Hepatic stellate cell (primary cell): ENCODE results near the gene PRAMEF12.
"Not testable (repeated sequence)": the region's sequence is repeated elsewhere in the genome, so short reads cannot be mapped to it uniquely, and the experiment has no call there.

Experiments
- DNase-seq: peaks from one replicate; pipeline ENCODE4 v3.0.0; 2011; ENCODE audit warnings: low spot score

Gene PRAMEF12

DNA sequence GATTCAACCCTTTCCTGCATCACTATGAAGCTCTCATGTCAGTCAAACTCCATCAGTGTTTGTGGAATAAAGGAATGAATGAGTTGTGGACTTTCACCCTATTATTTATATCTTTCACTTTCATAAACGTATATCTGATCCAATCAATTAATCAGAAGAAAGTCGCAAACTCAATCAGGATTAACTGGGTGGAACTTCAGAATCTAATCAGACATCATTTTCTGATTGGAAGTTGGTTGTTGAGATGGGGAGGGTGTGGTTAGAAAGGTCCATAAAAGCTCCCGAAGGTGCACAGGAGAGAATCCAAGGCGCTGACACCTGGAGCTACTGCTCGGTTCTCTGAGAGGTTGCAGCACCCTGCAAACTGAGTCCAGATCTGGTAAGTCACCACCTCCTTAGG is at the start of gene PRAMEF12:
PRAMEF12 (plus strand) TSS at position 301 of the 400 bp plus-strand sequence. CDS start 1,130 bp downstream, outside the sequence.
- no peak for DNase-seq

DNA sequence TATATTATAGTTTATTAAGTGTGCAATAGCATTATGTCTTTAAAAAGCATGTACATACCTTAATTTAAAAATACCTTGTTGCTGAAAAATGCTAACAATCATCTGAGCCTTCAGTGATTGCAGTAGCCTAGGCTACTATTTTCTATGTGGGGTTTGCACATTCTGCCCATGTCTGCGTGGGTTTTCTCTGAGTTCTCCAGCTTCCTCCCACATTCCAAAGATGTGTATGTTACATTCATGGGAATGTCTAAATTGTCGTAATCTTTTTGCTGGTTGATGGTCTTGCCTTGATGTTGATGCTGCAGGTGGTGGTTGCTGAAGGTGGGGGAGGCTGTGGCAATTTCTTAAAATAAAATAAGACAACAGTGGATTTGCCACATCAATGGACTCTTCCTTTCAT is 45.1 kb upstream of the PRAMEF12 start:
- DNase-seq: no peak

DNA sequence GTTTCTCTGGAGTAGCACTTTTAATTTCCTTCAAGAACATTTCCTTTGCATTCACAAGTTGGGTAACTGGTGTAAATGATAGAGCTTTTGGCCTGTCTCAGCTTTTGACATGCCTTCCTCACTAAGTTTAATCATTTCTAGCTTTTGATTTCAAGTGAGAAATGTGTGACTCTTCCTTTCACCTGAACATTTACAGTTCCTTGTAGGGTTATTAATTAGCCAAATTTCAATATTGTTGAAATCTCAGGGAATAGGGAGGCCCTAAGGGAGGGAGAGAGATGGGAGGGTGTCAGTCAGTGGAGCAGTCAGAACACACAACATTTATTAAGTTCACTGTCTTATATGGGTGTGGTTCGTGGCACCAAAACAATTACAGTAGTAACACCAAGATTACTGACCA is 43.4 kb upstream of the PRAMEF12 start:
- no peak for DNase-seq

GRCh38 chr1:12731084-12731483 is 42.5 kb upstream of the PRAMEF12 start:
- DNase-seq: not testable (repeated sequence)

- DNase-seq: no peak
Measured at GRCh38 chr1:12734651-12735050, 38.9 kb upstream of the PRAMEF12 start.

GRCh38 chr1:12738934-12739333 is 34.6 kb upstream of the PRAMEF12 start:
- no peak for DNase-seq

- no peak for DNase-seq
Measured at GRCh38 chr1:12739613-12740012, 33.9 kb upstream of the PRAMEF12 start.

GRCh38 chr1:12741946-12742345 is 31.6 kb upstream of the PRAMEF12 start:
- no peak for DNase-seq

DNA sequence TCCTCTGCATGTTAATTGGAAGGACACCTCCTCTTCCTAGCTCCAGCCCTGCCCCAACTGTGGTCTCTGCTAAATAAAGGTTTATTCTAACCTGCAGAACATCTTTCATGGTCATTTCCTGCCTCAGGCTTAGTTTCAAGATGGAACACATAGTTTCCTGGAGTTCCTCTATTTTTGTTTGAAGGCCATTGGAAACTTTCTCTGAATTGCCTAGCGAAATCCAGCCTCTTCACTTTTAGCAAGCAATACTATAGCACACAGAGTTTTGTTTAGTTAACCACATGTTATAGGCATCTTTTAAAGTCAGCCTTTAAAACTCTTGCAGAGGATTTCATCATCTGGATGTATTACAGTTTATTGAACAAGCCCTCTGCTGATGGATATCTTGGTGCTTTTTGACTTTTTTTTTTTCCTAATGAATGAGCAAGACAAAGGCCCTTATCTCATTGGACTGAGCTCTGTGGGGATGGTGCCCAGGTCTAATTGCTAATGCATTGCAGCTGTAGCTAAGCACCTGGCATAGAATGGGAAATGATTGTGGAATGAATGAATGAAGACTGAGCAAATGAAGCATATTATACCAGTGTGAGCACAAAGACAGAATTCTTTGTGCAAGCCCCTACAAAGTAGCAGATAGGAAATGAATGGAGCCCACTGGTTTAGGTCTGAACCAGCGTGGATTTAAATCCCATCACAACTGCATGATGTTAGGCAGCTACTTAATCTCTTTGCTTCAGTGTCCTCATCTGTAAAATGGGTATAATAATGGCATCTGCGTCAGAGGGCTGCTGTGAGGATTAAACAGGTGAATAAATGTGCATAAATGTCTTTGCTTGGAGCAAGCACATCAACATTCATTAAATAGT is 28.2 kb upstream of the PRAMEF12 start:
- no peak for DNase-seq

- no peak for DNase-seq
Measured at GRCh38 chr1:12745992-12746323, 27.6 kb upstream of the PRAMEF12 start, which contains the start of gene CFAP107. CFAP107 (plus strand) TSS chr1:12746200; CDS start chr1:12746431, 231 bp downstream.

- no peak for DNase-seq
Measured at GRCh38 chr1:12748778-12749355, 24.7 kb upstream of the PRAMEF12 start.

- no peak for DNase-seq
Measured at GRCh38 chr1:12754738-12755137, 18.8 kb upstream of the PRAMEF12 start.

- DNase-seq: no peak
Measured at GRCh38 chr1:12756273-12756672, 17.3 kb upstream of the PRAMEF12 start.

GRCh38 chr1:12756768-12757413 is 16.6 kb upstream of the PRAMEF12 start:
- DNase-seq: no peak

DNA sequence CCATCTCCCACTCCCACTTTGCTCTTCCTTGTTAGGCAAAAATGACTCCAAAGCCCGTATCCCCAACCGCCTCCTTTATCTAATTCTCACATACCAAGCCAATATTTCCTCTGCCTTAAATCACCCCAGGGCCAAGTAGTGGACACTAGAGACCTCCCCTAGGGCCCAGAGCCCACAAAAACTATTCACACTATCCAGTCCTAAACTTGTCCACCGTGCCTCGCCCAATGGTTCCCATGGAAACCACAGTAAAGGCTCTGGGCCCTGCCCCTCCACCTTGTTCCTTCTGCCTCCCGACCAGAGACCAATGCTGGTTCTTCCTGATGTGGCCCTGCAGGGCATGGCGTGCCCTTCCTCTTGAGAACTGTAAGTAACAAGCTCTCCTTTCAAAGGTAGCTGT is 15.7 kb upstream of the PRAMEF12 start:
- DNase-seq: no peak

GRCh38 chr1:12760256-12760795 is 13.2 kb upstream of the PRAMEF12 start:
- no peak for DNase-seq

DNA sequence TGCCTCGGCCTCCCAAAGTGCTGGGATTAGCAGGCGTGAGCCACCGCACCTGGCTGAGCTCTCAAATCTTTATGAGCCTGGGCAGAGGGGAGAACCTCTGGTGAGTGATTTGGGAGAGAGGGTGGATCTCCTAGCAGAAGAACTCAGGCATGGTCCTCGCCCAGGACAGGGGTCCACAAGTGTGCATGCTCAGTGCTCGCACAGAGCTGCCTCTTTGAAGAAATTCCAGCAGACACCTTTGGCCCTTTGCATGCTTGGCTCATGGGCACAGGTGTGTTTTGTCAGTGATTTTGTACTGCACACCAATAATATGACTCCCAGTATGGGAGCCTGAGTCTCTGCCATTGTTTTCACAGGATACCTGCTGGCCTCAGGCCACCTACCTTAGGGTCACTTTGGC is 11.8 kb upstream of the PRAMEF12 start:
- DNase-seq: no peak

DNA sequence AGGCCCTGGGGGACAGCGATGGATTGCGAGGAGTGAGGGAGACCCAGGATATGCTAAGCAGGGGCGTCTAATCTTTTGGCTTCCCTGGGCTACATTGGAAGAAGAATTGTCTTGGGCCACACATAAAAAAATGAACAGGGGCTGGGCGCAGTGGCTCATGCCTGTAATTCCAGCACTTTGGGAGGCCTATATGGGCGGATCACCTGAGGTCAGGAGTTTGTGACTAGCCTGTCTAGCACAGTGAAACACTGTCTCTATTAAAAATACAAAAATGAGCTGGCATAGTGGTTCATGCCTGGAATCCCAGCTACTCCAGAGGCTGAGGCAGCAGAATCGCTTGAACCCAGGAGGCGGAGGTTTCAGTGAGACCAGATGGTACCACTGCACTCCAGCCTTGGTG is 10.8 kb upstream of the PRAMEF12 start:
- no peak for DNase-seq

DNA sequence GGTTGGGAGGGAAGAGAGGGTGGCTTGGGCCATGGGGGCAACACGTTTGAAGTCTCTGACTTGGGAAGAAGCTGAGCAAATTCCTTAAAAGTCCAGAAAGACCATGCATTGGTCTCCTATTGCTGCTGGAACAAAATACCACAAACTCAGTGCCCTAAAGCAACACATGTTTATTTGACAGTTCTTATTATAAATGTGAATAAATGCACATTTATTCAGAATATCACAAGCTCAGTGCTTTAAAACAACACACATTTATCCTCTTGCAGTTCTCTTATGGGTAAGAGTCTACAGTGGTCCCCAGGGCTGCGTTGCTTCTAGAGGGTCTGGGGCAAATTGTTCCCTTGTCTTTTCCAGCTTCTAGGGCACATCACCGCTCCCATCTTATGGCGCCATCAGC is 10.1 kb upstream of the PRAMEF12 start:
- DNase-seq: no peak

- DNase-seq: no peak
Measured at GRCh38 chr1:12764016-12764415, 9.5 kb upstream of the PRAMEF12 start.

- no peak for DNase-seq
Measured at GRCh38 chr1:12769031-12769430, 4.5 kb upstream of the PRAMEF12 start.

- DNase-seq: no peak
Measured at GRCh38 chr1:12769976-12770505, 3.5 kb upstream of the PRAMEF12 start.

GRCh38 chr1:12770620-12771019 is 2.9 kb upstream of the PRAMEF12 start:
- DNase-seq: no peak
